HG03039 (cell line): ENCODE results near the gene HSPA6.
"Not testable (repeated sequence)": the region's sequence is repeated elsewhere in the genome, so short reads cannot be mapped to it uniquely, and the experiment has no call there.

Experiments used
- ATAC-seq: cut with Tn5 transposase; IDR thresholded peaks from one replicate; pipeline ENCODE4 v1.9.1; 2021; ENCODE audit warnings: mild to moderate bottlenecking, moderate library complexity; ENCODE audit not compliant: unreplicated experiment

Gene HSPA6

GRCh38 chr1:161523817-161524741, at the start of gene HSPA6:
Gene HSPA6, plus strand, starts transcription at chr1:161524540. Its CDS starts 119 bp downstream, at chr1:161524659.
- ATAC-seq: peak; percentile 53

- ATAC-seq: not testable (repeated sequence)
Measured at GRCh38 chr1:161477711-161478110, 46.6 kb upstream of the HSPA6 start.

- no peak for ATAC-seq
Measured at GRCh38 chr1:161478985-161479384, 45.4 kb upstream of the HSPA6 start.

GRCh38 chr1:161480381-161481035, 43.8 kb upstream of the HSPA6 start:
- ATAC-seq: no peak

- ATAC-seq: no peak
Measured at GRCh38 chr1:161481624-161482392, 42.5 kb upstream of the HSPA6 start.

GRCh38 chr1:161482610-161483009, 41.7 kb upstream of the HSPA6 start:
- ATAC-seq: no peak

- no peak for ATAC-seq
Measured at GRCh38 chr1:161483361-161483760, 41.0 kb upstream of the HSPA6 start.

- ATAC-seq: no peak
Measured at GRCh38 chr1:161484613-161485012, 39.7 kb upstream of the HSPA6 start.

GRCh38 chr1:161486806-161487741, 37.3 kb upstream of the HSPA6 start:
- no peak for ATAC-seq

- ATAC-seq: no peak
Measured at GRCh38 chr1:161491472-161491871, 32.9 kb upstream of the HSPA6 start.

GRCh38 chr1:161492827-161493226, 31.5 kb upstream of the HSPA6 start:
- ATAC-seq: no peak

- ATAC-seq: no peak
Measured at GRCh38 chr1:161494091-161494735, 30.1 kb upstream of the HSPA6 start.

- no peak for ATAC-seq
Measured at GRCh38 chr1:161495490-161495889, 28.9 kb upstream of the HSPA6 start.

GRCh38 chr1:161497961-161498360, 26.4 kb upstream of the HSPA6 start:
- ATAC-seq: no peak

- no peak for ATAC-seq
Measured at GRCh38 chr1:161498646-161499045, 25.7 kb upstream of the HSPA6 start.

GRCh38 chr1:161499099-161500039, 25.0 kb upstream of the HSPA6 start:
- no peak for ATAC-seq

GRCh38 chr1:161501234-161501633, 23.1 kb upstream of the HSPA6 start:
- no peak for ATAC-seq

- ATAC-seq: no peak
Measured at GRCh38 chr1:161502181-161502580, 22.2 kb upstream of the HSPA6 start.
